ENCODE results near the gene COL4A6. TPM values are rescaled to one million over a fixed set of nuclear protein-coding genes. Genes with fewer than 3 reads are reported as not detected.

COL4A6 gene
- total and polyA plus RNA-seq, 10 of the 15 experiments (the other 5 are each of a cell fraction or from before 2014, with no cell fraction given): 0.02 to 0.56 (median 0.05) TPM; not detected in 3

DNA sequence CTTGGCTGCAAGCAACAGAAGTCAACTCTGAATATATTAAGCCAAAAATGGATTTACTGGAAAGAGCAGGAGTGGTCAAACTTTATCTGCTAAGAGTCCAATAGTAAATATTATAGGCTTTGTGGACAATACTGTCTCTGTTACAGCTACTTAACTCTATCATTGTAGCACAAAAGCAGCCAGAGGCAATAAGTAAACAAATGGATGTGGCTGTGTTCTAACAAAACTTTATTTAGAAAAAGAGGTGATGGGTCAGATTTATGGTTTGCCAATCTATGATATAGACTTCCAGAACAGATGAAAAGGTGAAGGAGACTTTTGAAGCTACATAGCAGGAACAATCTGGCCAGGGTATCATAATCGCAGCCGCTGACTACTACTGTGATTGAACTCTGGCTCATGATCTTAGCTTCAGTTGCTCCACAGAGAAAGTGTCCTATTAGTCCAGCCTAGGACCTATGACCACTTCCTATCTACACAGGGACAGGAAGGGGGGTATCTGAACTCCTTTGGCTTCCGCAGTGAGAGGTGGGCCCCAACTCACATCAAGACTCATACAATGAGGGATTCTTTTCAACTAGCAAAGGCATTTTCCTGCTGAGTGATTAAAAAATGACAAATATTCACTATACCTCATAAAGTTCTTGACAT lies 191.8 kb downstream of the COL4A6 start:
- CTCF ChIA-PET: interaction anchor here (0.7 to 1.5 kb wide), 3 partner anchors 13 to 291 kb away, joined by 3 to 5 read pairs (median 3); no protein-coding TSS in a partner anchor
- no peak for FAIRE-seq
- no peak overlapping the region for H3K4me3 ChIP-seq

More for the DNA sequence above, 191.8 kb downstream of the COL4A6 start:
- H3K27ac ChIP-seq (ENCODE audit: control insufficient read depth, insufficient read depth): no peak overlapping the region
- no peaks in the 10 kb centered on the region for H3K36me3 ChIP-seq (ENCODE audit: control insufficient read depth in 2 of 2, insufficient read depth in 2 of 2, low read length in 1 of 2)
- in situ Hi-C loops (cut with MboI): no loop called here
- no peaks in the 10 kb centered on the region for H3K4me1 ChIP-seq (ENCODE audit: control insufficient read depth, insufficient read depth, low read length)
- BruUV-seq (replicated peaks): no TSS peak
- ATAC-seq (no peak), DNase-seq (ENCODE audit: low read depth, low spot score) (no peak)
- no peak for TF ChIP-seq EZH2 (IDR thresholded peaks at IDR 0.05; ENCODE audit: borderline replicate concordance, control insufficient read depth, low read depth, low read length)
- no peak for TF ChIP-seq NFYB (IDR thresholded peaks at IDR 0.05; ENCODE audit: insufficient read depth, low read depth, low read length)
- TF ChIP-seq RAD51 (IDR thresholded peaks at IDR 0.05): no peak
- TF ChIP-seq, protein P1, sequence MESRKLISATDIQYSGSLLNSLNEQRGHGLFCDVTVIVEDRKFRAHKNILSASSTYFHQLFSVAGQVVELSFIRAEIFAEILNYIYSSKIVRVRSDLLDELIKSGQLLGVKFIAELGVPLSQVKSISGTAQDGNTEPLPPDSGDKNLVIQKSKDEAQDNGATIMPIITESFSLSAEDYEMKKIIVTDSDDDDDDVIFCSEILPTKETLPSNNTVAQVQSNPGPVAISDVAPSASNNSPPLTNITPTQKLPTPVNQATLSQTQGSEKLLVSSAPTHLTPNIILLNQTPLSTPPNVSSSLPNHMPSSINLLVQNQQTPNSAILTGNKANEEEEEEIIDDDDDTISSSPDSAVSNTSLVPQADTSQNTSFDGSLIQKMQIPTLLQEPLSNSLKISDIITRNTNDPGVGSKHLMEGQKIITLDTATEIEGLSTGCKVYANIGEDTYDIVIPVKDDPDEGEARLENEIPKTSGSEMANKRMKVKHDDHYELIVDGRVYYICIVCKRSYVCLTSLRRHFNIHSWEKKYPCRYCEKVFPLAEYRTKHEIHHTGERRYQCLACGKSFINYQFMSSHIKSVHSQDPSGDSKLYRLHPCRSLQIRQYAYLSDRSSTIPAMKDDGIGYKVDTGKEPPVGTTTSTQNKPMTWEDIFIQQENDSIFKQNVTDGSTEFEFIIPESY (IDR thresholded peaks at IDR 0.05): no peak
- no peak for TF ChIP-seq HDAC6 (IDR thresholded peaks at IDR 0.05; ENCODE audit: unreplicated experiment)
- TF ChIP-seq, protein P2, sequence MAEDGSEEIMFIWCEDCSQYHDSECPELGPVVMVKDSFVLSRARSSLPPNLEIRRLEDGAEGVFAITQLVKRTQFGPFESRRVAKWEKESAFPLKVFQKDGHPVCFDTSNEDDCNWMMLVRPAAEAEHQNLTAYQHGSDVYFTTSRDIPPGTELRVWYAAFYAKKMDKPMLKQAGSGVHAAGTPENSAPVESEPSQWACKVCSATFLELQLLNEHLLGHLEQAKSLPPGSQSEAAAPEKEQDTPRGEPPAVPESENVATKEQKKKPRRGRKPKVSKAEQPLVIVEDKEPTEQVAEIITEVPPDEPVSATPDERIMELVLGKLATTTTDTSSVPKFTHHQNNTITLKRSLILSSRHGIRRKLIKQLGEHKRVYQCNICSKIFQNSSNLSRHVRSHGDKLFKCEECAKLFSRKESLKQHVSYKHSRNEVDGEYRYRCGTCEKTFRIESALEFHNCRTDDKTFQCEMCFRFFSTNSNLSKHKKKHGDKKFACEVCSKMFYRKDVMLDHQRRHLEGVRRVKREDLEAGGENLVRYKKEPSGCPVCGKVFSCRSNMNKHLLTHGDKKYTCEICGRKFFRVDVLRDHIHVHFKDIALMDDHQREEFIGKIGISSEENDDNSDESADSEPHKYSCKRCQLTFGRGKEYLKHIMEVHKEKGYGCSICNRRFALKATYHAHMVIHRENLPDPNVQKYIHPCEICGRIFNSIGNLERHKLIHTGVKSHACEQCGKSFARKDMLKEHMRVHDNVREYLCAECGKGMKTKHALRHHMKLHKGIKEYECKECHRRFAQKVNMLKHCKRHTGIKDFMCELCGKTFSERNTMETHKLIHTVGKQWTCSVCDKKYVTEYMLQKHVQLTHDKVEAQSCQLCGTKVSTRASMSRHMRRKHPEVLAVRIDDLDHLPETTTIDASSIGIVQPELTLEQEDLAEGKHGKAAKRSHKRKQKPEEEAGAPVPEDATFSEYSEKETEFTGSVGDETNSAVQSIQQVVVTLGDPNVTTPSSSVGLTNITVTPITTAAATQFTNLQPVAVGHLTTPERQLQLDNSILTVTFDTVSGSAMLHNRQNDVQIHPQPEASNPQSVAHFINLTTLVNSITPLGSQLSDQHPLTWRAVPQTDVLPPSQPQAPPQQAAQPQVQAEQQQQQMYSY (CRISPR knock-in tag; IDR thresholded peaks at IDR 0.05): no peak
- TF ChIP-seq HDGF (IDR thresholded peaks at IDR 0.05): no peak
- TF ChIP-seq LARP7 (IDR thresholded peaks at IDR 0.05): no peak
- TF ChIP-seq KLF5 (IDR thresholded peaks at IDR 0.05; ENCODE audit: partially characterized antibody): no peak
- TF ChIP-seq NRF1 (conservative IDR thresholded peaks at IDR 0.05; ENCODE audit: low read depth, low read length): no peak
- no peak for TF ChIP-seq MTA3 (IDR thresholded peaks at IDR 0.05; ENCODE audit: borderline replicate concordance, low read length)
- TF ChIP-seq NR2C1 (IDR thresholded peaks at IDR 0.05): no peak
- no peak for TF ChIP-seq ZNF217 (IDR thresholded peaks at IDR 0.05)
- TF ChIP-seq PML (IDR thresholded peaks at IDR 0.05; ENCODE audit: low read length): no peak
- no peak for TF ChIP-seq FOXM1 (IDR thresholded peaks at IDR 0.05; ENCODE audit: low read depth, low read length)
- no peak for TF ChIP-seq ESRRA (IDR thresholded peaks at IDR 0.05; ENCODE audit: low read length)
- TF ChIP-seq ASH2L (IDR thresholded peaks at IDR 0.05; ENCODE audit: borderline replicate concordance, low read depth): no peak
- TF ChIP-seq ATF3 (IDR thresholded peaks at IDR 0.05; ENCODE audit: borderline replicate concordance, extremely low read depth, low read depth, low read length): no peak
- TF ChIP-seq FOXK2 (IDR thresholded peaks at IDR 0.05): no peak
- TF ChIP-seq HDAC2 (IDR thresholded peaks at IDR 0.05): no peak
- H2AFZ ChIP-seq (ENCODE audit: control insufficient read depth, low read depth, low read length): no peak overlapping the region
- H3K27me3 ChIP-seq (replicated peaks in 1 of 2; ENCODE audit: control insufficient read depth in 2 of 2, insufficient read depth in 2 of 2, low read length in 1 of 2): no peaks in the 10 kb centered on the region
- intact Hi-C loops (cut with micrococcal nuclease; ENCODE audit: unreplicated experiment): no loop called here
- no peak overlapping the region for H3K9ac ChIP-seq (ENCODE audit: control insufficient read depth, insufficient read depth, low read length)
- POLR2A ChIA-PET: no interaction called here
- H3K4me2 ChIP-seq (ENCODE audit: control insufficient read depth, insufficient read depth): no peak overlapping the region
- H3K79me2 ChIP-seq (ENCODE audit: control insufficient read depth, insufficient read depth, low read length): no peaks in the 10 kb centered on the region
- no peaks in the 10 kb centered on the region for H4K20me1 ChIP-seq (ENCODE audit: control insufficient read depth, insufficient read depth)
- SMC1A ChIA-PET (ENCODE audit: uncharacterized antibody, unreplicated experiment): no interaction called here
- no peaks in the 10 kb centered on the region for H3K9me3 ChIP-seq (replicated peaks; ENCODE audit: control insufficient read depth, insufficient read depth, low read length)
- RAD21 ChIA-PET (ENCODE audit: unreplicated experiment): no interaction called here
- 83% methylated on average over 3 of the region's 3 CpGs for WGBS (ENCODE audit: insufficient coverage, insufficient replicate concordance, low lambda C conversion rate, missing lambda C conversion rate)
